ENCODE data around the gene GBP1.

GBP1 gene

DNA sequence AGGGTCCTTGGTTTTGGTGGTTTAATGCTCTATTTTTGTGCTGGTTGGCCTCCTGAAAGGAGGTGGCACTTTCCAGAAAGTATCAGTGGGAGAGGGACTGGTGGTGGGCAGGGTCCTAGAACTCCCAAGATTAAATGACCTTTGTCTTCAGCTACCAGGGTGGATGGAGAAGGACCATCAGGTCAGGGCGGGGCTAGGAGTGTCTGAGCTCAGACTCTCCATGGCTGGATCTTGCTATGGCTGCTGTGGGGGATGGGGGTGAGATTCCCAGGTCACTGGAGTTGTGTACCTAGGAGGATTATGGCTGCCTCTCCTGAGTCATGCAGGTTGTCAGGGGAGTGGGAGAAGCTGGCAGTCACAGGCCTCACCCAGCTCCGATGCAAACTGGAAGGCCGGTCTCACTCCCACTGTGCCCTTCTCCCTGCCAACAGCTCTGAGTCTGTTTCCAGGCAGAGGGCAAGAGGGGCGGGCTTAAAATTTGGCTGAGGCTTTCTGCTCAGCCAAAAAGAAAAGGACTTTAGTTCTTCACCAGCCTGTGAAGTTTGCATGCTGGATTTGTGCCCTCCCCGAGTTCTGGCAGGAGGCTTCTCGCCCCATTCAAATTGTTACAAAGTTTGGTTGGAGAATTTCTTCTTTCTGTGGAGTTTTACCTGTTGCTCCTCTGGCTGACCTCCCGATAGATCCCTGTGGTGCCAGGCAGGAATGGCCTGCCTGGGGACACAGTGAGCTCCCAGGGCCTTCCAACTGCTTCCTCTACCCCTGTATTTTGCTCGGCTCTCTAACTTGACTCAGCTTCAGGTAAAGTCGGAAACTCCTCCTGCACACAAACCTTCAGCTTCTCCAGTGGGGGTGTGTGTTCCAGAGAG, 59.5 kb downstream of the GBP1 start:
- DNase-seq, result no peak
